ENCODE data around the gene NLGN1. TPM values are rescaled to one million over a fixed set of nuclear protein-coding genes. Genes with fewer than 3 reads are reported as not detected.

Gene NLGN1
- total RNA-seq, 1 donor from 2014 or later: 34.8 TPM

DNA sequence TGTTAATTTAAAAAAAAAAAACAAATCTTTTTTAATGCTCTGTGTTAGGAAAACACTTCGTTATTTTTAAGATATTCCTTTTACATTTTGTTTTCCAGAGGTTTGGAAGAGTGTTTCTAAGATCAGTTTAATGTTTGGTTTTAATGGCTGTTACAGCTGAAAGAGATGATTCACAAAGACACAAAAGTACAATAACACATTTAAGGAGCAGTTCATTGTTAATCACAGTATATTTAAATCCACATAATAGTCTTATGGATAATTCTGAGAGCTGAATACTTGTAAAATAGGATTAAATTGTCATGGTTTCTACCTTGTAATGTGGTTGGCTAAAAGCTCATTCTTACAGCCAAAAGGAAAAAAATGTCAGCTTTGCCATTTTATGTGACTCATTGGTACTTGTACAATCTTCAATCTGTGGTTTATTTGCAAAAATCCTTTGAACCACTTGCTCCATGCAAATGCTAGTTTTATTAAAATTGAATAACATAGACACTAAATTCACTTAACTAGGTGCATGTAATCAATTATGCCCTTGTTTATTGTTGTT is 426.4 kb downstream of the NLGN1 start:
- Histone ChIP-seq H3K79me2 (ENCODE audit: low read depth) (no peaks in the 10 kb centered on the region), H3K27me3 (no peaks in the 10 kb centered on the region), H3F3A (ENCODE audit: low read depth) (no peaks in the 10 kb centered on the region), H3K27ac (no peak overlapping the region), H3K4me3 (no peak overlapping the region), H3K9me3 (ENCODE audit: low read depth) (no peaks in the 10 kb centered on the region), H4K20me1 (ENCODE audit: low read depth) (no peaks in the 10 kb centered on the region), H3K9ac (no peak overlapping the region), H2AFZ (replicated peaks) (no peak overlapping the region), H3K4me2 (no peak overlapping the region), H3K36me3 (no peaks in the 10 kb centered on the region), H3K4me1 (no peaks in the 10 kb centered on the region)
- Mint-ChIP-seq H3K27me3 (ENCODE audit: insufficient read depth, low read depth) (no peaks in the 10 kb centered on the region), H3K4me3 (no peak overlapping the region), H3K36me3 (no peaks in the 10 kb centered on the region), H3K27ac (no peak overlapping the region), H3K4me1 (peaks cover 2% of the 10 kb centered on the region), H3K9me3 (no peaks in the 10 kb centered on the region)
- TF ChIP-seq, protein P1, sequence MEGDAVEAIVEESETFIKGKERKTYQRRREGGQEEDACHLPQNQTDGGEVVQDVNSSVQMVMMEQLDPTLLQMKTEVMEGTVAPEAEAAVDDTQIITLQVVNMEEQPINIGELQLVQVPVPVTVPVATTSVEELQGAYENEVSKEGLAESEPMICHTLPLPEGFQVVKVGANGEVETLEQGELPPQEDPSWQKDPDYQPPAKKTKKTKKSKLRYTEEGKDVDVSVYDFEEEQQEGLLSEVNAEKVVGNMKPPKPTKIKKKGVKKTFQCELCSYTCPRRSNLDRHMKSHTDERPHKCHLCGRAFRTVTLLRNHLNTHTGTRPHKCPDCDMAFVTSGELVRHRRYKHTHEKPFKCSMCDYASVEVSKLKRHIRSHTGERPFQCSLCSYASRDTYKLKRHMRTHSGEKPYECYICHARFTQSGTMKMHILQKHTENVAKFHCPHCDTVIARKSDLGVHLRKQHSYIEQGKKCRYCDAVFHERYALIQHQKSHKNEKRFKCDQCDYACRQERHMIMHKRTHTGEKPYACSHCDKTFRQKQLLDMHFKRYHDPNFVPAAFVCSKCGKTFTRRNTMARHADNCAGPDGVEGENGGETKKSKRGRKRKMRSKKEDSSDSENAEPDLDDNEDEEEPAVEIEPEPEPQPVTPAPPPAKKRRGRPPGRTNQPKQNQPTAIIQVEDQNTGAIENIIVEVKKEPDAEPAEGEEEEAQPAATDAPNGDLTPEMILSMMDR (IDR thresholded peaks at IDR 0.05): no peak
- TF ChIP-seq EZH2phosphoT487 (IDR thresholded peaks at IDR 0.05): no peak
- no peak for TF ChIP-seq EZH2 (IDR thresholded peaks at IDR 0.05)
- DNase-seq (ENCODE audit: low spot score): no peak

DNA sequence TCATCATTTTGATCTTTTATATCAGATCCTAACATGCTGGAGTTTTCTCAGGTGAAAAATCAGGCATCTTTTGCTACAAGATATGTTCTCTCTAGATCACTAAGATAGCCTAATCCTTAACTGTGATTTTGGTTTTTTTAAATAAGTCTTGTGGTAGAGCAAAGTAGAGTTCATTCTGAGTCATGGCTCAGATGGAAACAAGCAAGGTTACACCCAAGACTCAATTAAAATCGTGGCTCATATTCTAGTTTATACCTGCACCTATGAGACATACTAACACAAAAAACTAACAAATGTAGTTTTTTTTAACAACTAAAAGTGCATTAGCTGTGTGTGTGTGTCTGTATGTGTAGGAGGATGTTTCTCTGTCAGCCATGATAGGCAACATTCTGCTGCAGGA is 428.2 kb downstream of the NLGN1 start:
- no peak overlapping the region for H3K27ac ChIP-seq
- no peak for DNase-seq (ENCODE audit: low spot score)
- no peaks in the 10 kb centered on the region for H3K27me3 Mint-ChIP-seq (ENCODE audit: insufficient read depth, low read depth)
- no peak overlapping the region for H3K9ac ChIP-seq
- H3K9me3 Mint-ChIP-seq: no peaks in the 10 kb centered on the region
- H3K9me3 ChIP-seq (ENCODE audit: low read depth): no peaks in the 10 kb centered on the region
- no peaks in the 10 kb centered on the region for H4K20me1 ChIP-seq (ENCODE audit: low read depth)
- H3K4me3 ChIP-seq: no peak overlapping the region
- no peak for TF ChIP-seq EZH2 (IDR thresholded peaks at IDR 0.05)
- no peak for TF ChIP-seq EZH2phosphoT487 (IDR thresholded peaks at IDR 0.05)
- TF ChIP-seq, protein P1 (IDR thresholded peaks at IDR 0.05): no peak
- no peaks in the 10 kb centered on the region for H3K4me1 ChIP-seq
- no peak overlapping the region for H3K4me3 Mint-ChIP-seq
- no peaks in the 10 kb centered on the region for H3K79me2 ChIP-seq (ENCODE audit: low read depth)
- no peak overlapping the region for H3K27ac Mint-ChIP-seq
- H3K36me3 ChIP-seq: no peaks in the 10 kb centered on the region
- H3K4me2 ChIP-seq: no peak overlapping the region
- H3F3A ChIP-seq (ENCODE audit: low read depth): no peaks in the 10 kb centered on the region
- no peaks in the 10 kb centered on the region for H3K27me3 ChIP-seq
- no peaks in the 10 kb centered on the region for H3K36me3 Mint-ChIP-seq
- H2AFZ ChIP-seq (replicated peaks): no peak overlapping the region
- H3K4me1 Mint-ChIP-seq: peaks cover 2% of the 10 kb centered on the region

GRCh38 chr3:173826416-173826815 is 428.9 kb downstream of the NLGN1 start:
- H3F3A ChIP-seq (ENCODE audit: low read depth): no peaks in the 10 kb centered on the region
- no peaks in the 10 kb centered on the region for H3K27me3 ChIP-seq
- DNase-seq (ENCODE audit: low spot score): no peak
- no peak for TF ChIP-seq EZH2phosphoT487 (IDR thresholded peaks at IDR 0.05)
- TF ChIP-seq, protein P1 (IDR thresholded peaks at IDR 0.05): no peak
- TF ChIP-seq EZH2 (IDR thresholded peaks at IDR 0.05): no peak
- no peaks in the 10 kb centered on the region for H3K9me3 Mint-ChIP-seq
- no peak overlapping the region for H2AFZ ChIP-seq (replicated peaks)
- H3K27me3 Mint-ChIP-seq (ENCODE audit: insufficient read depth, low read depth): no peaks in the 10 kb centered on the region
- H3K79me2 ChIP-seq (ENCODE audit: low read depth): no peaks in the 10 kb centered on the region
- no peaks in the 10 kb centered on the region for H3K36me3 Mint-ChIP-seq
- no peaks in the 10 kb centered on the region for H3K9me3 ChIP-seq (ENCODE audit: low read depth)
- no peak overlapping the region for H3K4me3 ChIP-seq
- no peak overlapping the region for H3K4me2 ChIP-seq
- H3K27ac ChIP-seq: no peak overlapping the region
- H4K20me1 ChIP-seq (ENCODE audit: low read depth): no peaks in the 10 kb centered on the region
- no peak overlapping the region for H3K9ac ChIP-seq
- no peak overlapping the region for H3K27ac Mint-ChIP-seq
- H3K36me3 ChIP-seq: no peaks in the 10 kb centered on the region
- no peak overlapping the region for H3K4me3 Mint-ChIP-seq
- peaks cover 2% of the 10 kb centered on the region for H3K4me1 Mint-ChIP-seq
- no peaks in the 10 kb centered on the region for H3K4me1 ChIP-seq
